HG03108 (cell line): ENCODE measurements around the gene MREG.
"Not testable (repeated sequence)": the region's sequence is repeated elsewhere in the genome, so short reads cannot be mapped to it uniquely, and the experiment has no call there.

Source experiments
- ATAC-seq: cut with Tn5 transposase; IDR thresholded peaks from one replicate; pipeline ENCODE4 v1.9.1; 2021; ENCODE audit warnings: moderate library complexity; ENCODE audit not compliant: unreplicated experiment

The MREG gene

DNA sequence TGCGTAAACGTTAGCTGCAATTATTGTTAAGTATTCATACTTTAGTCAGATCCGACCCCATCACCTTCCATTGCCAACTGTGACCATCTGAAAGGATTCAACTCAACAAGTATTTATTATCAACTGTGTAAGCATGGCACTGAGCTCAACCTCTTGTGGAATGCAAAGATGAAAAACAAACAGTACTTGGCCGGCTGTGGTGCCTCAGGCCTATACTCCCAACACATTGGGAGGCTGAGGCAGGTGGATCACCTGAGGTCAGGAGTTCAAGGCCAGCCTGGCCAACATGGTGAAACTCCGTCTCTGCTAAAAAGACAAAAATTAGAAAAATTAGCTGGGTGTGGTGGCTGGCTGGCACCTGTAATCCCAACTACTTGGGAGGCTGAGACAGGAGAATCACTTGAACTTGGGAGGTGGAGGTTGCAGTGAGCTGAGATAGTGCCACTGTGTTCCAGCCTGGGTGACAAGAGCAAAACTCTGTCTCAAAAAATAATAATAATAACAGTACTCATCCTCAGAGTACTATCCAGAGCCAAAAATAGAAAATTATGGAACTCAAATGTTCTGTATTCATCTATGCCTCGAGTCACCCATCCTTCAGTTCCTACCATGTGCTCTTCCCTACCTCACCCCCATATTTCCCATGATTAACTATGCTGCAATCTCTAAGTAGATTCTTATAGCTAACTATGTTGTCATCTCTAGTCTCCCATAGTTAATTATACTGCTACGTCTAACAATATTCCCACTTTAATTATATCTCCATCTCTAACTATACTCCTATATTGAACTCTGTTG is 8.6 kb upstream of the MREG start:
- no peak for ATAC-seq

DNA sequence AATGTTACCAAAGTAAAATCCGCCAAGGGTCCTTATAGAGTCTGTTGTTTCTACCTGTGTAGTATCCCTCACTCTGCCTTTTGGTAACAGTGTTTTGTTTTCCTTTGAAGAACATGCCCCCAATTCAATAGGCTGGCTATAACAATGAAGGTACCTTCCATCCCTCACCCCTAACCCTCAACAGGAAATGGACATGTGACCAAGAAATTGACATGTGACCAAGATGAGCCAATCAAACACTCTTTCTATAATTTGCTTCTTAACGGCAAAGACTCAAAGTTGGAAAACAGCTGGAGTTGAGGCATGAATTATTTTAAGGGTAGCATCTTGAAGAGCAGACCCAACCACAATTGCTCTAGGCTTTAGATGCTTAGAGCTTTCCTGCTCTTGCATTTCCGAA is 5.4 kb upstream of the MREG start:
- no peak for ATAC-seq

DNA sequence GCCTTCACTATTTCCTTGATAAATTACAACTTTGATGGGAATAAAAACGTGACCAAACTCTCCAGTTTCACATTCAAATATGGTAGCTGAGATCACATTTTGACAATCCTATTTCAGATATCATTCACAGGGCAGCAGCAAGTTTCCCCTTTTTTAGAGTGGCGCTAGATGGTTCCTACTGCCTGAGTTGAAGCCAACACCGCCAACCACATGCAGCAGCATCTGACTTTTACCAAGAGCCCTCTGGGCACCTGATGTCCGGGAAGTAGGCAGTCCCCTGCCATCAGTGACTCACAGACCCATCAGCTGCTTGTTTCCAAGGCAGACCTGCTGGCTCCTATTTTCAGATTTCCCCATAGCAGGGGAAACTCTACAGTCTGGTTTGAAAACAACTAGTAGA is 4.0 kb upstream of the MREG start:
- ATAC-seq = peak; percentile 36

DNA sequence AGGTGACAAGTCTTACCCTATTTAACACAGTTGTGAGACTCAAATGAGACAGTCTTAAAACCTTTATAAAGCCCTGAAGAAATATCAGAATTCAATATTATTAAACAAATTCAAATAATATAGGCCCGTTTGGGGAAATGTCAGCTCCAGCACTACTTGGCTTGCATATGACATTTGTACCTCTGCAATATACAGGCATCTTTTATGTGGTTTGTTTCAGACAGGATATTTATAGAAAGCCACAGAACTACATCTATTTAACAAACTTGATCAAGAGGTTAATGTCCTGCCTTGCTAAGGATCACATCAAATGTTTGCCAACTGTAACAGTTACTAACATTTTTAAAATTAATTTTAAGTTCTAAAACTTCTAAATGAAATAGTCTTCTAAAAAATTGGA is 3.2 kb upstream of the MREG start:
- no peak for ATAC-seq

DNA sequence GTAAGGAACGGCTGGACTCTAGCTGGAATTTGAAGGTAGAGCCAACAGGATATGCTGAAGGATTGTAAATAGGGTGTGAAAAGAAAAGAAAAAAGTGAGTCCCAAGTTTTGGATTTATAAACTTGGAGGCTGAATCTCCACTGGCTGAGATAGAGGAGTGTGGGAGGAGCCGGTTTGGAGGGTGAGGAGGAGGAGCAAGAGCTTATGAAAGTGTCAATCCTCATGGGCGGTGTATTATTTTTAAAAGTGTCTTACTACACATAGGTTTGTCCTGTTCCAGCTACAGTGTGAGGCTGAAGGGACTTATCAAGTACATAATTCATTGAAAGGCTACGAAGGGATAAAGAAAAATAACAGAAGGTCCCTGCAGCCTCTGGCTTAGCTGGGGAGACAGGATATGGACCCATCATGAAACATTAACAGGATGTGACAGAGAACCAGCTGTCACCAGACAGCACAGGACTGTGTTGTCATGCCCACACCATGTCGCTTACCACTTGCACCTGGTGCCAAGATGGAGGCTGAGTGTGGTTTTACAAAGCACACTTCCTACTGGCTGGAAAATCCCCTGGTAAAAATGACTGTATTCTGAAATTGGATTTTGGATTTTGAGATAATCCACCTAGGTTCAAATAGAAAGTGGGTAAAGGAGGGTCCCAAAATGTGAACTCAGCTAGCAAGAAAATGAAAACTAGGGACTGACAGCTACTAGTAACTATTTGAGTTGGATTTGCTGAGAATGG is 2.5 kb upstream of the MREG start:
- peak; percentile 77 for ATAC-seq

DNA sequence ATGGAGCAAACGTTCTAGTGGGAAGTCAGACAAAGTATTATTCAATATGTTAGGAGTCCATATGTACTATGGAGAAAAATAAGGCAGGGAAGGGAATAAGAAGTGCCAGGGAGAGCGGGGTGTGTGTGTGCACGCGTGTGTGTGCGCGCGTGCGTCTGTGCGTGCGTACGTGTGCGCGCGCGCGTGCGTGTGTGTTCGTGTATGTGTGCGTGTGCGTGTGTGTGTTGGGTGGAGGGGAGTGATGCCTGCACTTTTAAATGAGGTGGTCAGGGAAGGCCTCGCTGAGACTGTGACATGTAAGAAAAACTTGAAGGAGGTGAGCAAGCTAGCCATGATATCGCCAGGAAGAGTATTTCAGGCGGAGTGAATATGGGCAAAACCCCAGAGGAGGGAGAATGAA is 1.6 kb upstream of the MREG start:
- no peak for ATAC-seq

- no peak for ATAC-seq
These were observed 655 bp upstream of the MREG start for GRCh38 chr2:216014006-216014405.

- no peak for ATAC-seq
These were observed 596 bp downstream of the MREG start for GRCh38 chr2:216012830-216013079.

DNA sequence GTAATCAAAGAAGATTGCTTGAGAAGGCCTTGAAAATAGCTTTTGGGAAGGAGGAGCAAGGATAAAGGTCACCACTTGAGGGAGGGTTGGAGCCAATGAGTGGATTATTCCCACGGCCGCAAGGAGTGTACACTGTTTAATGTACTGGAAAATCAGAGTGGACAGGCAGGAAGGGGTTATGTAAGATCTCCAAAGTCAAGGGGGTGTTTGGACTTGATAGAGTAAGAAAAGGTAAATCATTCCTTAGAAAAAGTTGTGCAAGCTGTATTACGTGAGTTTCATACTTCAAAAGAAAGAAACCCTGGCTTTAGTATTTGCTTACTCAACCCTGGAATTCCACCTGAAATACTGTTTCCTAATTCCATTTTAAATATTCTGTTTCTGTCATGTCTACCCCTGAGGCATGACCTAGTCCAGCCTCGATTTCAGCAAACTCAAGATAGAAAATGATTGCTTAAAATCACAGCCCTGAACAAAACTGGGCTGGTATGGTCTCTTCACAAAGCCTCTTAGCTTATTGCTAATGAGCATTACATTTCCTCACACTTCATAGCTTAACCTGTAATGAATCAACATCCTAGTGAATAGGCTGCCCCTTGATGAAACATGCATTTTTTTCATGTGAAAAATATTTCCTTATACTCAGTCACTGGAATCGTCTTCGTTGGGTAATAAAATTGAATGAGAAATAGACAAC is 1.1 kb downstream of the MREG start:
- no peak for ATAC-seq

- not testable (repeated sequence) for ATAC-seq
These were observed 4.1 kb downstream of the MREG start for GRCh38 chr2:216009215-216009614.

GRCh38 chr2:216008387-216008786 is 5.0 kb downstream of the MREG start:
- ATAC-seq = no peak

GRCh38 chr2:216006164-216006663 is 7.1 kb downstream of the MREG start:
- peak; percentile 35 for ATAC-seq

DNA sequence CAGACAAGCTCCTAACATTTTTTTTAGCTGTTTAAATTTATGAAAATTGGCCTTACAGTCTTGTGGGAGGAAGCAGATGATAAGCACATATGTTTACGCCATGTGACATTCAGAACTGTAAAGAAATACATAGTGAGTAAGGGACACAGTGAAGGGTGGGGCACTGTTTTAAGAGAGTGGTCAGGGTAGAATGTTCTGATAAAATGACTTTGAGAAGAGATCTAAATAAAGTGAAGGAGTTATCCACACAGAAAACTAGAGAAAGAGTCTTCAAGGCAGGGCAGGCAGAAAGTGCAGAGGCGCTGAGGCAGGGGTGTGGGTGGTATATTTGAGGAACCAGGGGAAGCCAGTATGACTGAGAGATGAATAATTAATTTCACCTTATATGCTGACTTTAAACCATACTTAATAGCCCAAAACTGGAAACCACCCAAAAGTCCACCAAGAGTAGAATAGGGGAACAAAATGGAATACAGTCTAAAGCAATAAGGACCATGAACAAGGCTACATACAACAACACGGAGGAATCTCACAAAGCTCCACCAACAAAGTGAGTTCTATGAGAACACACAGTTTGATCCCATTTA is 8.6 kb downstream of the MREG start:
- no peak for ATAC-seq

DNA sequence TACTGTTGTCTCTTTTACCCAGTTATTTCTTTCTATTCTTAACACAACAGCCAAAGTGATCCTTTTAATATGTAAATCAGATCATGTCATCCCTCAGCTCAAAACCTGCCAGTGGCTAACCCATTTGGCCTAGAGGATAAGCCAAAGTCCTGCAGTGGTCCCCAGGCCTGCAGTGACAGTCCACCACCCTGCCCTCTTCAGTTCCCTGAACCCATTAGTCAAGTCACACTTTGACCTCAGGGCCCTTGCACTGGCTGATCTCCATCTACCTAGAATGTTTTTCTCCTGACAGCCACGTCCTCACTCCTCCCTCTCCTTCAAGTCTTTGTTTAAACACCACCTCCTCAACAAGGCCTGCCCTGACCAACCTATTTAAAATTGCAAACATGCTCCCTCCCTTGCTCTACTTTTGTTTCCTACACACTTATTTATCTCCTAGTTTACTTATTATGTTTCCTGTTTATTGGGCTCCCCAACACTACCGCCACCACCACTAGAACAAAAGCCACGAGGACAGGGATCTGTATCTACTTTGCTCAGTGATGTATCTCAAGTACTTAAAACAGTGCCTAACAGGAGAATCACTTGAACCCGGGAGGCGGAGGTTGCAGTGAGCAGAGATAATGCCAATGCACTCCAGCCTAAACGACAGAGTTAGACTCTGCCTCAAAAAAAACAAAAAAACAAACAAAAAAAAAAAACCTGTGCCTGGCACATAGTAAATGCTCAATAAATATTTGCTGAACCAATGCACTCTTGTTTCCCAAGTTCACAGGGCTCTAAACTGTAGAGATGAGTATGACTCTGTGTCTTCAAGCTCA is 9.3 kb downstream of the MREG start:
- no peak for ATAC-seq

GRCh38 chr2:216002693-216003092 is 10.7 kb downstream of the MREG start:
- no peak for ATAC-seq

DNA sequence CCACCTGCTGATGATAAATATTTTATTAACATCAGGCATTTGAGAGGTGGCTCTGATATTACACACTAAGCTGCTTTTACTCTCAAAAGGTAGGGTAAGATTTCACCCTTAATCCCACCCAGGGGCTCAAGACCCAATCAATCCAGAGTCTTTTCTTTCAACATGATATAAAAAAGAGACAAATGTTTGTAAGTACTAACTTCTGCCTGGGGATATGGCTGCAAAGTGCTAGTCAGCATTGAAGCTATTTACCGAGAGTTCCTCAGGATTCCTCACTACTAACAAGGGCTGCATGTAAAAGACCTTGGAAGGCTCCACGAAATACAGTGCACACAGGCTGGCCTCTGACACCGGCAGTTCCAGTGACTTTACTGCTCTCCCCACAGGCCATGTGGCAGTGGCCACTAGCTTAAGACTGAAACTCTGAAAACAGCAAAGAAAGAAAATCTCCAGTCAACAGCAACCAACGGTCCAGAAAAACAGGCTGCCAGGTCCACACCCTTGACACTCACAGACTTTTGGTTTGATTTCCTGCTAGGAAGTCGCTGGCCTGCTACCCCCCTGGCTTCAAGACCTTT is 11.2 kb downstream of the MREG start:
- ATAC-seq = no peak

- no peak for ATAC-seq
These were observed 11.9 kb downstream of the MREG start for GRCh38 chr2:216001216-216002100.

- ATAC-seq = no peak
These were observed 14.7 kb downstream of the MREG start for GRCh38 chr2:215998636-215999035.

DNA sequence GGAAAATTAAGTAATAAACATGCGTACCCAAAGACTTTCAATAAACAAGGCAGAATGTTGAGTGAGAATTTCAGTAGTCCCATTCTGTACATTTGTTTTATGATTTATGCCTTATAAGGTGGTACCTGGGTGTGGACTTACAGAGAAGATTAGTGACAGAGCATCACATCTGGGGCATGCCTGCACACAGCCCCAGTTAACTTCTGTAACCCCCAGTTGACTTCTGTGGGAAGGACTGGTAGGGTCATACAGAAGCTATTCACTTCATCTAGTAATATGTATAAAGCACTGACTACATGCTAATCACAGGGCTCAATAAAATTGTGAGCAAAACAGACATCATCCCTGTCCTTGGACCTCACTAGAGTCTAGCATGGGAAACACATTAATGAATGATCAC is 16.1 kb downstream of the MREG start:
- ATAC-seq = no peak
